Neuron (in vitro differentiated cells): ENCODE measurements around the gene NFATC3.

Experiments
- H2AFZ ChIP-seq: one replicate; pipeline ENCODE4 v1.6.1; 2013; ENCODE audit warnings: low read depth, mild to moderate bottlenecking, inconsistent platforms, low read length, moderate library complexity
- H3K27me3 ChIP-seq: one replicate; pipeline ENCODE4 v1.6.1; 2013; ENCODE audit warnings: low read length; ENCODE audit not compliant: insufficient read depth
- H3K36me3 ChIP-seq: one replicate; pipeline ENCODE4 v1.6.1; 2013; ENCODE audit warnings: low read length; ENCODE audit not compliant: insufficient read depth
- H3K4me1 ChIP-seq: one replicate; pipeline ENCODE4 v1.6.1; 2013; ENCODE audit warnings: low read length; ENCODE audit not compliant: insufficient read depth
- H3K4me3 ChIP-seq: 2 replicates; pipeline ENCODE4 v1.5.1; 2013; ENCODE audit warnings: mild to moderate bottlenecking, low read length, moderate library complexity
- H3K9me3 ChIP-seq: one replicate; pipeline ENCODE4 v1.6.1; 2013; ENCODE audit warnings: low read length

The NFATC3 gene

GRCh38 chr16:68230176-68230571, 145.0 kb downstream of the NFATC3 start:
- Histone ChIP-seq H3K4me1 (no peaks in the 10 kb centered on the region), H3K9me3 (no peaks in the 10 kb centered on the region), H3K4me3 (no peak overlapping the region), H2AFZ (no peak overlapping the region), H3K36me3 (peaks cover 10% of the 10 kb centered on the region), H3K27me3 (no peaks in the 10 kb centered on the region)

- Histone ChIP-seq H3K9me3 (peaks cover 3% of the 10 kb centered on the region), H2AFZ (no peak overlapping the region), H3K4me3 (no peak overlapping the region), H3K36me3 (peaks cover 10% of the 10 kb centered on the region), H3K27me3 (no peaks in the 10 kb centered on the region), H3K4me1 (no peaks in the 10 kb centered on the region)
Measured at GRCh38 chr16:68230956-68231355, 145.8 kb downstream of the NFATC3 start.

DNA sequence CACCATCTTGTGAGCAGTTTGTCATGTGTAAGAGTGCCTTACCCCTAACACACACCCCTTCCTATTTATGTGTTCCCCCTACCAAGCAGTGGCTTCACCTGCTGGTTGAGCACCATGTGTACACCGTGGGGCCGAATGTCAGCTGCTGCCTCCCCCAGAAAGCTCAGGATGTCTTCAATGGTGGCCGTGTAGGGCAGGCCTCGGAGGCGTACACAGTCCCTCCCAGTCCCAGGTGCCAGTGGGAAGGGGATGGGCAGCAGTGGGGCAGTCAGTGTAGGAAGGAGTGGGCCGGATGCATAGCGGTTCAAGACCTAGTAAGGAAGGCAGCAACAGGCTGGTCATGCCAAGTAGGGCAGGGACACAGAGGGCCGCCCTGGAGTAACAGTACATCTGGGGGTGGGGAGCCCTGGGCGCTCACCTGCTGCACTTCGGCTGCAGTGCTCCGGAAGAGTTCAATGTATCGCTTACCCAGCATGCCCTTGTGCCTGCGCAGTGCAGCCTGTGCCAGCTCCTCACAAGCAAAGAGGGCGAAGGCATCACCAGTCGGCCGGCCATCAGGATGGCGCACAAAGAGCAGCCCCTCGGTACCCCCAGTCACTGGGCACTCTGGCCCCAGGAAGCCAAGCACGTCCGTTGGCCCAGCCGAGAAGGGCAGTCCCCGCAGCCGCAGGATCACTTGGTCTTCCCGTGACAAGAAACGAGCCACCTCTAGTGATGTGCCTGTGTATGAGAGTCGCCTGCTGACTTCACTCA, 146.4 kb downstream of the NFATC3 start:
- H3K36me3 ChIP-seq = peaks cover 5% of the 10 kb centered on the region
- H3K4me1 ChIP-seq = peaks cover under 1% of the 10 kb centered on the region
- peaks cover 7% of the 10 kb centered on the region for H3K9me3 ChIP-seq
- no peaks in the 10 kb centered on the region for H3K27me3 ChIP-seq
- H3K4me3 ChIP-seq = no peak overlapping the region
- no peak overlapping the region for H2AFZ ChIP-seq

GRCh38 chr16:68232335-68232734, 147.2 kb downstream of the NFATC3 start:
- no peak overlapping the region for H3K4me3 ChIP-seq

DNA sequence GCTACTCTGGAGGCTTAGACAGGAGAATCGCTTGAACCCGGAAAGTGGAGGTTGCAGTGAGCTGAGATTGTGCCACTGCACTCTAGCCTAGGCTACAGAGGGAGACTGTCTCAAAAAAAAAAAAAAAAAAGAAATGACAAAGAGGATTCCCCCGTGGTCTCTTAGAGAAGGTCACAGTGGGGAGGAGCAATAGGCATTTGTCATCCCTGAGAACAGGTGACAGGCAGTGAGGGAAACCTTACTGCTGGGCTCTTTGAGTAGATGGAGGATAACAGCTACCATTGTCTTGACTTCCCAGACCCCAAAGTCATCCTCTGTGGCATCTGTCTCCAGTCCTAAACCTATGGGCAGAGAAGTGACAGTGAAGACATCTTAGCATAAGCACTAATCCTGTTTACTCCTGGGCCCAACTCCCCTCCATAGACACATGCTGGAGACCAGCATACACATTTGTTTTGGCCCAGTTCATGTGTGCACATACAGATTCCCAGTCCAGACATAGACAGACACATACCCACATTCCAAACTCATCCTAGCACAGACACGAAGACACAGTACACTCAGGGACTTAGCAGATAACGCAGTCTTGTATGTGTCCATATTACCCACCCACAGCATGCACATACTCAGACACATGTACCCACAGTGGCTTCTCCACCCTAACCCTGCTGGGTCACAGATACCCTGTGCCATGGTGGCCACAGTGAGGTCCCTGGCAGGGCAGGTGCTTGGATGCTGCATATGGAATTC, 148.1 kb downstream of the NFATC3 start:
- Histone ChIP-seq H3K4me3 (no peak overlapping the region), H2AFZ (no peak overlapping the region), H3K27me3 (no peaks in the 10 kb centered on the region), H3K9me3 (peaks cover 13% of the 10 kb centered on the region), H3K36me3 (no peaks in the 10 kb centered on the region), H3K4me1 (peaks cover 8% of the 10 kb centered on the region)

More at GRCh38 chr16:68232335-68232734, 147.2 kb downstream of the NFATC3 start:
- Histone ChIP-seq H2AFZ (no peak overlapping the region), H3K36me3 (peaks cover 2% of the 10 kb centered on the region), H3K27me3 (no peaks in the 10 kb centered on the region), H3K4me1 (peaks cover 8% of the 10 kb centered on the region), H3K9me3 (peaks cover 10% of the 10 kb centered on the region)

GRCh38 chr16:68233835-68234187, 148.6 kb downstream of the NFATC3 start:
- Histone ChIP-seq H3K4me3 (no peak overlapping the region), H3K36me3 (no peaks in the 10 kb centered on the region), H3K27me3 (no peaks in the 10 kb centered on the region), H3K9me3 (peaks cover 13% of the 10 kb centered on the region), H3K4me1 (peaks cover 8% of the 10 kb centered on the region), H2AFZ (no peak overlapping the region)

DNA sequence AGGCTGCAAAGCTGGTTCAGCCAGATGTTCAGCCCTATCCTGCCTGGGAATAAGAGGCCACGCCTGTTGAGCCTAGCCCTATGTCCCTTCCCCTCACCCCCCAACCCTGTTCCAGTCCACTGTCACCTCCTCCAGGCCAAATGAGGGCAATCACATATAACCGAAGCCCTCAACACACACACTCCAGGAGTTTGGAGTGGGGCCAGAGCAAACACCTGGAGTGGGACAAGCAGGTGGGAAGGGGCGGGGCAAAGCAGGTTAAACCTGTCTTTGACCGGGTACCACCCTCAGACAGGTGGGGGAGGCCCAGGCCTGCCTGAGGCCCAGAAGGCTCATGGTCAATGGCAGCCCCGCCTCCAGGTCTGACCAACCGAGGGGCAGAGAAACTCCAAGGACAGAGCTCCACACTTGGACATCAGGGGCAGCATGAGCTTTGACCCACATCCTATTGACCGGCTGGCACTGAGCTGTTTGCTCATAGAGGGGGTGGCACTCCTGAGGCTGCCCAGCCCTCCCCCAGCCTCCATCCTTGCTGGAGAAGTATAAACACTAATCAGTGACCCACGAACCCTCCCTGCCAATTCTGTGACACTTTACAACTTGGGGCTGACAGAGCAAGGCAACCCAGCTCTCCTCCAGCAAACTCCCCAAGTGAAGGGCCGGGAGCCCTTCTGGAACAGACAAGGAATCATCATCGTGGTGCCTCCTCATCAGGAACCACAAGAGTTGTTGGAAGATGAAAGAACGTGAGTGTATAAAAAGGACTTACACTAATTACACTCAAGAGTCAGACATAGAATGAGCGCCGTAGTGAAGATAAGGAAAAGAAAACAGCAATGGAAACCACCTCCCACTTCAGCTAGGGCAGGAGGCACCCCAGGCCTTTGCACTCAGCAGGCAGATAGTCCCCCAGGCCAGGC, 149.3 kb downstream of the NFATC3 start:
- peaks cover 13% of the 10 kb centered on the region for H3K9me3 ChIP-seq
- no peak overlapping the region for H3K4me3 ChIP-seq
- peaks cover 8% of the 10 kb centered on the region for H3K4me1 ChIP-seq
- no peaks in the 10 kb centered on the region for H3K36me3 ChIP-seq
- no peak overlapping the region for H2AFZ ChIP-seq
- no peaks in the 10 kb centered on the region for H3K27me3 ChIP-seq

- Histone ChIP-seq H3K4me1 (peaks cover 8% of the 10 kb centered on the region), H3K36me3 (no peaks in the 10 kb centered on the region), H3K27me3 (no peaks in the 10 kb centered on the region), H3K9me3 (peaks cover 17% of the 10 kb centered on the region), H2AFZ (no peak overlapping the region), H3K4me3 (no peak overlapping the region)
Measured at GRCh38 chr16:68235108-68235886, 150.1 kb downstream of the NFATC3 start.

DNA sequence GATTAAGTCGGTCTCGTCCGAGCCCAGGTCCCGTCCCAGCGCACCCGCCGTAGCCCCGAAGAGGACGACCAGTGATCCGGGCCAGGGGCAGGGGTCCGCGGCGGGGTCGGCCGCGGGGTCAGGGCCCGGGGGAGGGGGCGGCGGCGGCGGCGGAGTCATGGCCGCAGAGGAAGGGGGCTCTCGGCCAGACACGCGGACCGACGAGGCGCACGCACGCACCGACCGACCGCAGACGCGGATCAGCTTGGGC, 150.6 kb downstream of the NFATC3 start, which contains the start of gene ESRP2:
Gene ESRP2, minus strand, starts transcription at position 241 of the 250 bp plus-strand sequence. Its CDS starts 82 bp downstream, at position 159.
- Histone ChIP-seq H3K36me3 (no peaks in the 10 kb centered on the region), H3K4me3 (peak within 1 kb of the TSS; percentile 32), H3K4me1 (peaks cover 8% of the 10 kb centered on the region), H3K9me3 (peaks cover 17% of the 10 kb centered on the region), H2AFZ (peak within 1 kb of the TSS; percentile 65), H3K27me3 (no peaks in the 10 kb centered on the region)

GRCh38 chr16:68236137-68236825, 151.1 kb downstream of the NFATC3 start:
- no peak overlapping the region for H2AFZ ChIP-seq
- H3K27me3 ChIP-seq = no peaks in the 10 kb centered on the region
- peaks cover 8% of the 10 kb centered on the region for H3K4me1 ChIP-seq
- peaks cover 17% of the 10 kb centered on the region for H3K9me3 ChIP-seq
- H3K4me3 ChIP-seq = no peak overlapping the region
- no peaks in the 10 kb centered on the region for H3K36me3 ChIP-seq

DNA sequence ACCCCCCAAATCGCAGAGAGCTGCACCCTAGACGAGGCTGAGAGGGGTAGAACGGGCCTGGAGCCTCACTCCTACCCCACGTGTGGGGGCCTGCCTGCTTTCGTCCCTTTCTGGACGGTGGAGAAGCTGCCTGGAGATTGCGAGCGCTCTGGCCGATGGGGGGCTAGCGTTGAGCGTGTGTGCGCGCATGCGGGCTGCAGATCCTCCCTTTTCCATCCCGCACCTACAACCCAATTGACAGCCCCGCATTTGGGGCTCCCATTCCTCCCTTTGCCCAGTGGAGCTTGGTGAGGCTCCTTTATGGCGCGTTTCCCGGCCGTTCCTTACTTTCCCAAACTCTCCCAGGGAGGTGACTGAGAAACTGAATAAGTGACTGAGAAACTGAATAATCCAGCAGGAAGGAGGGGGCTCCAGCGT, 151.7 kb downstream of the NFATC3 start:
- Histone ChIP-seq H3K27me3 (no peaks in the 10 kb centered on the region), H3K4me3 (peak overlapping the region; percentile 32), H3K4me1 (peaks cover 8% of the 10 kb centered on the region), H3K36me3 (no peaks in the 10 kb centered on the region), H2AFZ (peak overlapping the region; percentile 65), H3K9me3 (peaks cover 17% of the 10 kb centered on the region)
